Thyroid gland (tissue), 4 donors: ENCODE results near the gene MMP20.

ENCODE experiments used
- CTCF ChIP-seq, 6 experiments: fragments of 200-600 bp in 3 of 6; fragments of 450-650 bp in 3 of 6; sonication (generic) in 3 of 6; IDR thresholded peaks; one replicate each; pipeline ENCODE4 v1.5.1; 2016 to 2019; ENCODE audit warnings: antibody characterized with exemption in 6 of 6, mild to moderate bottlenecking in 2 of 6, inconsistent platforms in 1 of 6, moderate library complexity in 1 of 6
- POLR2A ChIP-seq, 2 donors: fragments of 450-650 bp; IDR thresholded peaks; one replicate each; pipeline ENCODE4 v1.6.1; 2017; ENCODE audit warnings: antibody characterized with exemption in 2 of 2, mild to moderate bottlenecking in 2 of 2, moderate library complexity in 1 of 2

GRCh38 chr11:102637731-102638130 is 12.6 kb upstream of the MMP20 start:
- no peak for TF ChIP-seq CTCF (IDR thresholded peaks at IDR 0.05)
- no peak for TF ChIP-seq POLR2A (IDR thresholded peaks at IDR 0.05)
